GM12878 (cell line): ENCODE data around the gene PEX11B. TPM values are rescaled to one million over a fixed set of nuclear protein-coding genes. Genes with fewer than 3 reads are reported as not detected.

Experiments
- ATAC-seq: fragments of 200-7000 bp; cut with Tn5 transposase; 3 replicates; pipeline ENCODE4 v1.9.1; 2020; ENCODE audit warnings: mild to moderate bottlenecking, moderate library complexity
- BruUV-seq: library from RNA; stranded (reverse); fragments of 400-500 nt; replicated peaks from 2 replicates; lab custom pipeline; 2021; lab: Mats Ljungman, UMichigan
- CTCF ChIA-PET: fragments of 300-600 bp; sonication (Branson Sonifier 250); formaldehyde crosslinking; extraction: SDS; loops from one replicate; lab custom pipeline; 2021; ENCODE audit warnings: inconsistent platforms; lab: Yijun Ruan, JAX
- POLR2A ChIA-PET: fragments of 350-600 bp; formaldehyde crosslinking; extraction: SDS; loops from one replicate; lab custom pipeline; 2021; ENCODE audit warnings: inconsistent platforms; lab: Charles Lee
- RAD21 ChIA-PET: fragments of 300-600 bp; sonication (Branson Sonifier 250); formaldehyde crosslinking; loops from one replicate; lab custom pipeline; 2023; ENCODE audit warnings: antibody characterized with exemption; ENCODE audit not compliant: unreplicated experiment; lab: Charles Lee
- SMC1A ChIA-PET: fragments of 300-600 bp; sonication (Branson Sonifier 250); formaldehyde crosslinking; loops from one replicate; lab custom pipeline; 2023; ENCODE audit not compliant: unreplicated experiment, uncharacterized antibody; lab: Charles Lee
- DNase-seq: peaks from one replicate; pipeline ENCODE4 v3.0.0-alpha.2; 2011; ENCODE audit warnings: low read depth, low spot score
- FAIRE-seq: peaks from 3 replicates; lab custom pipeline; 2011; peaks lifted over from hg19 to GRCh38; lab: Jason Lieb, UNC
- H2AFZ ChIP-seq: 2 replicates; pipeline ENCODE4 v1.6.0; 2011; ENCODE audit warnings: low read depth, low read length, control low read depth; ENCODE audit not compliant: control insufficient read depth
- H3K27ac ChIP-seq: 2 replicates; pipeline ENCODE4 v1.5.1; 2011; ENCODE audit warnings: control low read depth; ENCODE audit not compliant: control insufficient read depth, insufficient read depth
- H3K27me3 ChIP-seq, 2 experiments: replicated peaks in 1 of 2; 2 replicates each; pipeline versions ENCODE4 v1.6.0 to v1.6.1; 2011; ENCODE audit warnings: low read length in 1 of 2; ENCODE audit not compliant: control insufficient read depth in 2 of 2, insufficient read depth in 2 of 2
- H3K36me3 ChIP-seq, 2 experiments: 2 replicates each; pipeline ENCODE4 v1.5.1; 2011; ENCODE audit warnings: low read length in 1 of 2; ENCODE audit not compliant: control insufficient read depth in 2 of 2, insufficient read depth in 2 of 2
- H3K4me1 ChIP-seq: 2 replicates; pipeline ENCODE4 v1.6.1; 2011; ENCODE audit warnings: mild to moderate bottlenecking, low read length, moderate library complexity, mixed read lengths; ENCODE audit not compliant: control insufficient read depth, insufficient read depth
- H3K4me2 ChIP-seq: 2 replicates; pipeline ENCODE4 v1.6.0; 2011; ENCODE audit warnings: control low read depth; ENCODE audit not compliant: control insufficient read depth, insufficient read depth
- H3K4me3 ChIP-seq: fragments of 200-600 bp; sonication (generic); 2 replicates; pipeline ENCODE4 v1.5.1; 2016
- H3K79me2 ChIP-seq: 2 replicates; pipeline ENCODE4 v1.6.0; 2011; ENCODE audit warnings: low read length; ENCODE audit not compliant: control insufficient read depth, insufficient read depth
- H3K9ac ChIP-seq: 2 replicates; pipeline ENCODE4 v1.8.0; 2011; ENCODE audit warnings: low read length, control low read depth, mixed read lengths; ENCODE audit not compliant: control insufficient read depth, insufficient read depth
- H3K9me3 ChIP-seq: replicated peaks from 3 replicates; pipeline ENCODE4 v1.5.1; 2011; ENCODE audit warnings: mild to moderate bottlenecking, low read length; ENCODE audit not compliant: control insufficient read depth, insufficient read depth
- H4K20me1 ChIP-seq: 2 replicates; pipeline ENCODE4 v1.6.0; 2011; ENCODE audit not compliant: control insufficient read depth, insufficient read depth
- ATF7 ChIP-seq: fragments of 450-650 bp; IDR thresholded peaks from 2 replicates; pipeline ENCODE4 v1.6.1; 2016; ENCODE audit warnings: low read depth, mild to moderate bottlenecking
- CTCF ChIP-seq, 3 experiments: IDR thresholded peaks in 2 of 3; conservative IDR thresholded peaks in 1 of 3; 2 replicates each; pipeline ENCODE4 v1.5.1; 2011; ENCODE audit warnings: low read depth in 3 of 3, low read length in 3 of 3, mild to moderate bottlenecking in 3 of 3, control low read depth in 2 of 3, moderate library complexity in 2 of 3, inconsistent platforms in 1 of 3, mixed read lengths in 1 of 3; ENCODE audit not compliant: control insufficient read depth in 2 of 3, insufficient read depth in 1 of 3; ENCODE audit errors: extremely low read depth in 1 of 3
- CUX1 ChIP-seq: IDR thresholded peaks from 2 replicates; pipeline ENCODE4 v1.6.1; 2012; ENCODE audit warnings: improper control_type of control experiment, low read depth, low read length; ENCODE audit not compliant: insufficient replicate concordance
- FOXM1 ChIP-seq: IDR thresholded peaks from 2 replicates; pipeline ENCODE4 v1.6.1; 2012; ENCODE audit warnings: low read depth, mild to moderate bottlenecking, inconsistent platforms, low read length, moderate library complexity
- GABPA ChIP-seq: IDR thresholded peaks from 2 replicates; pipeline ENCODE4 v1.6.1; 2014; ENCODE audit warnings: antibody characterized with exemption, low read depth, mild to moderate bottlenecking, inconsistent platforms
- KDM1A ChIP-seq: fragments of 200-600 bp; sonication (generic); IDR thresholded peaks from 2 replicates; pipeline ENCODE4 v1.6.1; 2016; ENCODE audit warnings: borderline replicate concordance
- POU2F2 ChIP-seq: IDR thresholded peaks from 3 replicates; pipeline ENCODE4 v1.6.1; 2011; ENCODE audit warnings: low read depth, mild to moderate bottlenecking, low read length, borderline replicate concordance
- RAD51 ChIP-seq: fragments of 450-650 bp; IDR thresholded peaks from 2 replicates; pipeline ENCODE4 v1.6.1; 2016; ENCODE audit warnings: moderate library complexity, mild to moderate bottlenecking, inconsistent platforms
- RUNX3 ChIP-seq: IDR thresholded peaks from 2 replicates; pipeline ENCODE4 v1.6.1; 2012; ENCODE audit warnings: low read length, inconsistent platforms
- USF2 ChIP-seq: IDR thresholded peaks from 2 replicates; pipeline ENCODE4 v1.6.1; 2011; ENCODE audit warnings: low read depth, low read length, improper control_type of control experiment, borderline replicate concordance
- ZNF687 ChIP-seq: fragments of 450-650 bp; IDR thresholded peaks from 2 replicates; pipeline ENCODE4 v1.6.1; 2017; ENCODE audit warnings: mild to moderate bottlenecking, moderate library complexity
- ZSCAN29 ChIP-seq: fragments of 450-650 bp; IDR thresholded peaks from 2 replicates; pipeline ENCODE4 v1.6.1; 2017; ENCODE audit warnings: mild to moderate bottlenecking, moderate library complexity
- whole genome bisulfite sequencing: methylation state at CpG from one replicate; pipeline ENCODE4 v1.1.6; 2016; ENCODE audit warnings: low lambda C conversion rate; ENCODE audit not compliant: insufficient replicate concordance, insufficient coverage; ENCODE audit errors: missing lambda C conversion rate; 5-methylcytosine and 5-hydroxymethylcytosine counted together
- in situ Hi-C: fragments of 300-500 bp; cut with MboI; formaldehyde crosslinking; loops from 9 replicates; pipeline ENCODE4 v1.14.3; 2018; ENCODE audit warnings: mixed read lengths
- intact Hi-C: fragments of 100-400 bp; cut with micrococcal nuclease; formaldehyde crosslinking; loops from one replicate; pipeline ENCODE4 v1.14.2; 2022; ENCODE audit not compliant: unreplicated experiment
- polyA plus RNA-seq, 11 experiments: library from polyadenylated mRNA; depleted of rRNA in 4 of 11; unstranded in 6 of 11; stranded (reverse) in 5 of 11; fragments of >200 nt; fragmentation: Nextera tagmentation in 4 of 11; fragmentation: Illumina TruSeq in 1 of 11; extraction: Ambion mirVana in 4 of 11; extraction: Trizol in 1 of 11; gene quantifications; 1 replicate in 1 of 11; 2 replicates in 10 of 11; pipeline versions ENCODE4 v1.2.1 to v1.2.3, GENCODE V29; 2011 to 2016; ENCODE audit warnings: inconsistent platforms in 2 of 11, missing spikeins in 2 of 11, low read depth in 1 of 11
- total RNA-seq, 4 experiments: library from RNA; depleted of rRNA in 3 of 4; stranded (reverse); fragments of >200 nt in 3 of 4; fragmentation: Illumina TruSeq in 1 of 4; extraction: Trizol in 1 of 4; gene quantifications; 2 replicates each; pipeline versions ENCODE4 v1.2.1 to v1.2.3, GENCODE V29; 2013 to 2021

Gene PEX11B
- total and polyA plus RNA-seq, 10 of the 15 experiments (the other 5 are each of a cell fraction or from before 2014, with no cell fraction given): 24.9 to 129 (median 40.7) TPM

- peaks cover 11% of the 10 kb centered on the region for H3K4me1 ChIP-seq
- H3K9me3 ChIP-seq: peaks cover 7% of the 10 kb centered on the region
- H2AFZ ChIP-seq: no peak overlapping the region
- 90% methylated on average over 2 of the region's 2 CpGs for WGBS
- no peaks in the 10 kb centered on the region for H3K36me3 ChIP-seq
- intact Hi-C loops: no loop called here
- FAIRE-seq (no peak), ATAC-seq (no peak), DNase-seq (no peak)
- ChIA-PET POLR2A (interaction anchor here (0.9 to 4.3 kb wide), 4 partner anchors 9 to 70 kb away, joined by 3 to 15 read pairs (median 8); partner anchors contain the start of genes LIX1L and RBM8A), CTCF (interaction anchor here (0.6 to 2.0 kb wide), 6 partner anchors 10 to 122 kb away, joined by 3 to 9 read pairs (median 4); partner anchors contain the start of gene NUDT17), RAD21 (interaction anchor here (6.7 kb wide), 1 partner anchor 11 kb away, joined by 100 read pairs; no protein-coding TSS in a partner anchor), SMC1A (interaction anchor here (1.3 to 7.9 kb wide), 4 partner anchors 9 to 31 kb away, joined by 3 to 93 read pairs (median 3); partner anchors contain the start of gene LIX1L)
- no peaks in the 10 kb centered on the region for H4K20me1 ChIP-seq
- no peaks in the 10 kb centered on the region for H3K27me3 ChIP-seq
- no peak overlapping the region for H3K4me3 ChIP-seq
- H3K79me2 ChIP-seq: no peaks in the 10 kb centered on the region; the same call in 1 of the 2 replicates
- no peak overlapping the region for H3K27ac ChIP-seq
- in situ Hi-C loops: no loop called here
- H3K4me2 ChIP-seq: no peak overlapping the region
- BruUV-seq: no TSS peak
- no peak overlapping the region for H3K9ac ChIP-seq
- TF ChIP-seq RUNX3 (no peak), USF2 (no peak), ZSCAN29 (no peak), RAD51 (no peak), ZNF687 (no peak), KDM1A (no peak), GABPA (no peak), CUX1 (no peak), ATF7 (no peak), CTCF (IDR thresholded peaks at IDR 0.05 in 2 of 3, conservative IDR thresholded peaks at IDR 0.05 in 1 of 3; ENCODE audit: control insufficient read depth in 2 of 3, extremely low read depth in 1 of 3, insufficient read depth in 1 of 3, low read depth in 3 of 3, low read length in 3 of 3) (no peak), FOXM1 (no peak), POU2F2 (no peak)
Measured at GRCh38 chr1:145967288-145967687, 48.8 kb upstream of the PEX11B start.
